Endothelial cell (in vitro differentiated cells): ENCODE data around the gene GPR158. TPM values are rescaled to one million over a fixed set of nuclear protein-coding genes. Genes with fewer than 3 reads are reported as not detected.

Experiments
- DNase-seq: peaks from one replicate; pipeline ENCODE4 v3.0.0; 2021; ENCODE audit warnings: low spot score
- H3K27ac Mint-ChIP-seq: one replicate; pipeline ENCODE4 v1.8.0; 2021; ENCODE audit warnings: mixed read lengths, inconsistent platforms; ENCODE audit not compliant: unreplicated experiment
- H3K27me3 Mint-ChIP-seq: one replicate; pipeline ENCODE4 v1.8.0; 2021; ENCODE audit warnings: mild to moderate bottlenecking, moderate library complexity, mixed read lengths, inconsistent platforms; ENCODE audit not compliant: unreplicated experiment
- H3K36me3 Mint-ChIP-seq: one replicate; pipeline ENCODE4 v1.8.0; 2021; ENCODE audit warnings: mild to moderate bottlenecking, low read depth, mixed read lengths, inconsistent platforms; ENCODE audit not compliant: unreplicated experiment
- H3K4me1 Mint-ChIP-seq: one replicate; pipeline ENCODE4 v1.8.0; 2021; ENCODE audit warnings: mild to moderate bottlenecking, mixed read lengths, inconsistent platforms; ENCODE audit not compliant: unreplicated experiment
- H3K4me3 Mint-ChIP-seq: one replicate; pipeline ENCODE4 v1.8.0; 2021; ENCODE audit warnings: mild to moderate bottlenecking, mixed read lengths, inconsistent platforms; ENCODE audit not compliant: unreplicated experiment
- H3K9me3 Mint-ChIP-seq: one replicate; pipeline ENCODE4 v1.8.0; 2021; ENCODE audit warnings: mixed read lengths, inconsistent platforms; ENCODE audit not compliant: unreplicated experiment
- total RNA-seq: library from RNA; stranded (reverse); fragmentation: NEBNext Ultra II Directional; extraction: Animal tissue kit (Norgen Biotek cat#: 25700); gene quantifications from one replicate; pipeline ENCODE4 v1.2.1, GENCODE V29; 2021; ENCODE audit not compliant: unreplicated experiment
- TF ChIP-seq, protein P1 (sequence below): fragments of 200-600 bp; sonication (generic); IDR thresholded peaks from one replicate; pipeline ENCODE4 v1.5.0; 2021; ENCODE audit warnings: antibody characterized with exemption; ENCODE audit not compliant: unreplicated experiment

The GPR158 gene
- total RNA-seq, 1 donor from 2014 or later = 0.13 TPM

DNA sequence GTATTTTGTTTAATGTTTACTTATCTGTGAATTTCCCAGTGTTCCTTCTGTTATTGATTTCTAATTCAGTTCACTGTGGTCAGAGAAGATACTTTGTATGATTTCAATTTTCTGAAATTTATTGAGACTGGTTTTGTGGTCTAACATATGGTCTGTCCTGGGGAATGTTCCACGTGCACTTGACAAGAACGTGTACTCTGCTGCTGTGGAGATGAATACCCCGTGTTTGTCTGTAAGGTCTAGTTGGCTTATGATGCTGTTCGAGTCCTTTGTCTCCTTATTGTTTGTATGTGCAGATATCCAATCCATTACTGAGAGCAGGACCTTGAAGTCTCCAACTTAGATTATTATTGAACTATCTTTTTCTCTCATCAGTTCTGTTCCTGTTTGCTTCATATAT is 387.7 kb downstream of the GPR158 start:
- no peaks in the 10 kb centered on the region for H3K27me3 Mint-ChIP-seq
- H3K9me3 Mint-ChIP-seq = no peaks in the 10 kb centered on the region
- no peak for DNase-seq
- no peak overlapping the region for H3K4me3 Mint-ChIP-seq
- H3K4me1 Mint-ChIP-seq = peaks cover 12% of the 10 kb centered on the region
- H3K36me3 Mint-ChIP-seq = no peaks in the 10 kb centered on the region
- TF ChIP-seq, protein P1, sequence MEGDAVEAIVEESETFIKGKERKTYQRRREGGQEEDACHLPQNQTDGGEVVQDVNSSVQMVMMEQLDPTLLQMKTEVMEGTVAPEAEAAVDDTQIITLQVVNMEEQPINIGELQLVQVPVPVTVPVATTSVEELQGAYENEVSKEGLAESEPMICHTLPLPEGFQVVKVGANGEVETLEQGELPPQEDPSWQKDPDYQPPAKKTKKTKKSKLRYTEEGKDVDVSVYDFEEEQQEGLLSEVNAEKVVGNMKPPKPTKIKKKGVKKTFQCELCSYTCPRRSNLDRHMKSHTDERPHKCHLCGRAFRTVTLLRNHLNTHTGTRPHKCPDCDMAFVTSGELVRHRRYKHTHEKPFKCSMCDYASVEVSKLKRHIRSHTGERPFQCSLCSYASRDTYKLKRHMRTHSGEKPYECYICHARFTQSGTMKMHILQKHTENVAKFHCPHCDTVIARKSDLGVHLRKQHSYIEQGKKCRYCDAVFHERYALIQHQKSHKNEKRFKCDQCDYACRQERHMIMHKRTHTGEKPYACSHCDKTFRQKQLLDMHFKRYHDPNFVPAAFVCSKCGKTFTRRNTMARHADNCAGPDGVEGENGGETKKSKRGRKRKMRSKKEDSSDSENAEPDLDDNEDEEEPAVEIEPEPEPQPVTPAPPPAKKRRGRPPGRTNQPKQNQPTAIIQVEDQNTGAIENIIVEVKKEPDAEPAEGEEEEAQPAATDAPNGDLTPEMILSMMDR = no peak
- H3K27ac Mint-ChIP-seq = no peak overlapping the region

- H3K27me3 Mint-ChIP-seq = no peaks in the 10 kb centered on the region
- peaks cover 12% of the 10 kb centered on the region for H3K4me1 Mint-ChIP-seq
- TF ChIP-seq, protein P1 = no peak
- DNase-seq = no peak
- H3K9me3 Mint-ChIP-seq = no peaks in the 10 kb centered on the region
- no peak overlapping the region for H3K27ac Mint-ChIP-seq
- no peak overlapping the region for H3K4me3 Mint-ChIP-seq
- no peaks in the 10 kb centered on the region for H3K36me3 Mint-ChIP-seq
Observed at GRCh38 chr10:25564351-25564750, 389.6 kb downstream of the GPR158 start.

- Mint-ChIP-seq H3K4me3 (no peak overlapping the region), H3K36me3 (no peaks in the 10 kb centered on the region), H3K27ac (no peak overlapping the region), H3K4me1 (peaks cover 12% of the 10 kb centered on the region), H3K9me3 (no peaks in the 10 kb centered on the region), H3K27me3 (no peaks in the 10 kb centered on the region)
- DNase-seq = no peak
- TF ChIP-seq, protein P1 = no peak
Observed at GRCh38 chr10:25565570-25565969, 390.8 kb downstream of the GPR158 start.

GRCh38 chr10:25573316-25573715 is 398.5 kb downstream of the GPR158 start:
- Mint-ChIP-seq H3K9me3 (no peaks in the 10 kb centered on the region), H3K4me1 (no peaks in the 10 kb centered on the region), H3K36me3 (no peaks in the 10 kb centered on the region), H3K27me3 (no peaks in the 10 kb centered on the region), H3K27ac (no peak overlapping the region), H3K4me3 (no peak overlapping the region)
- TF ChIP-seq, protein P1 = no peak
- no peak for DNase-seq

DNA sequence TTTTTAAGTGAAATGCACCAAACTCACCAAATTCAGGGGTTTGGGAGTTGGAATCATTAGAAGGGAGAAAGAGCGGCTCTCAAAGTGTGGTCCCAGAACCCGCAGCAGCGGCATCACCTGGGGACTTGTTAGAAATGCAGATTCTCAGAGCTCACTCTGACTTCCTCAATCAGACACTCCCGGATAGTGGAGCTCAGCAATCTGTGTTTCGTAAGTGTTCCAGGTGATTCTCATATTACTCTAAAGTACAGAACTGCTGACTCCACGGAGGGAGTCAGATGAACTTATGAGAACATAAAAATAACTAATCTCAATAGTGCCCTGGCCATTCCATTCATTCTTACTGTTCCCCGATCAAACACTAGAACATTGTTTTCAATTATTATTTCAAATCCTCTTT is 400.5 kb downstream of the GPR158 start:
- TF ChIP-seq, protein P1 = no peak
- H3K9me3 Mint-ChIP-seq = no peaks in the 10 kb centered on the region
- no peaks in the 10 kb centered on the region for H3K27me3 Mint-ChIP-seq
- H3K36me3 Mint-ChIP-seq = no peaks in the 10 kb centered on the region
- no peak for DNase-seq
- no peaks in the 10 kb centered on the region for H3K4me1 Mint-ChIP-seq
- no peak overlapping the region for H3K27ac Mint-ChIP-seq
- no peak overlapping the region for H3K4me3 Mint-ChIP-seq
